ENCODE data around the gene SYCN.

DNA sequence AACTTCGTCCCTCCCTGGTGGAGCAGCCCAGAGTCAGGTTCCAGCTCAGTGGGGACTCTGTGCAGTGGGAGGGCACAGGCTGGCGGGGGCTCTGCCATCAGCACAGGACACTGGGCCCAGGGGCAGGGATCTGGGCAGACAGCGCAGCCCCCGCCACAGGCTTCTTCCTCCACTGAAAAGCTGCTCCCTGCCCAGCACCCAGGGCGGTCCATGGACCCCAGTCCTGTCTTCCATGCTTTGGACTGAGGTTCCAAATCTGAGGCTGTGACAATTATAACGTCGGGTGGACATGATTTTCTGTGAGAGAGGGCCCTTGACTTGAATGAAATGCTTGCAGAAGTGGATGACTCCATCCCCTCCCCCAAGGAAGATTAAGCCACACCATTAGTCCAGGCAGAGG, 28.5 kb downstream of the SYCN start:
- TF ChIP-seq POLR2A (IDR thresholded peaks at IDR 0.05) (no peak), CTCF (IDR thresholded peaks at IDR 0.05) (no peak), EP300 (IDR thresholded peaks at IDR 0.05) (no peak), POLR2AphosphoS5 (IDR thresholded peaks at IDR 0.05) (no peak)
